ENCODE data around the gene BHLHA9.

DNA sequence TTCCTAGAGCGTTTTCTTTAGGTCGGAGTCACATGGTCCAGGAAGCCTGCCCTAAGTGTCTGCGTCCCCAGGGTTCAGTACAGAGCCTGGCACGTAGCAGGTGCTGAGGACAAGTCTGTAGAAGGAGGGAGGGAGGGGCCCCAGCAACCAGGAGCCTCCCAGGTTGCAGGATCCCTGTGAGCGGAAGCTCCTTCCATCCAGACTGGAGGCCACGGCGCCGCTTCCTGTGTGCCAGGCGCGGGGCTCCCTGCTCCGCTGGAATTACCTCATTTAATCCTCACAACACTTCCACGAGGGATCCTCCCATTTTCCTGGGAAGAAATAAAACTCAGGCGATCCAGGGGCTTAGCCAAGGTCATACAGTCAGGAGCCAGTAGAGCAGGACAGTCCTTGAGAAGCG is 31.3 kb downstream of the BHLHA9 start:
- TF ChIP-seq POLR2A (IDR thresholded peaks at IDR 0.05) = no peak
- TF ChIP-seq CTCF (IDR thresholded peaks at IDR 0.05) = no peak
- TF ChIP-seq EP300 (IDR thresholded peaks at IDR 0.05) = no peak

All from suprapubic skin (tissue), 3 donors.